ENCODE data around the gene RUNX2.

DNA sequence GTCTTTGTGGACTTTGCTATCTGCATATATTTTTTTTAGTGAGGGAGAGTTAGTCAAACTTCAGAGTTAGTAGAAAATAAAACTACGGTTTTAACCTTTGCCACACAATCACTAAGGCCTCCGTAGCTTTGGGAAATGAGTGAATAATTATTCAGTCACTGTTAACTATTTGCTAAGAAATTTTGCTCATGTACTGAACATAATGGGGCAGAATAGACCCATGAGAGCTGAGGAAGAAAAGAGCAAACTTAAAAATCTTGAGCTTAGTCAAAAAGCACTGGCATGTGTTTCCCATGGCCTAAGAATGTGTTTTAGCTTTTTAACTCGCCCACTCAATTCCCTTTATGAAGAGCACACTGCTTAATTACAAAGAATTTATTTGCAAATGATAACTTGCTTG, 110.0 kb downstream of the RUNX2 start:
- TF ChIP-seq POLR2A (IDR thresholded peaks at IDR 0.05) (no peak), POLR2AphosphoS5 (IDR thresholded peaks at IDR 0.05) (no peak)
- TF ChIP-seq, protein P1, sequence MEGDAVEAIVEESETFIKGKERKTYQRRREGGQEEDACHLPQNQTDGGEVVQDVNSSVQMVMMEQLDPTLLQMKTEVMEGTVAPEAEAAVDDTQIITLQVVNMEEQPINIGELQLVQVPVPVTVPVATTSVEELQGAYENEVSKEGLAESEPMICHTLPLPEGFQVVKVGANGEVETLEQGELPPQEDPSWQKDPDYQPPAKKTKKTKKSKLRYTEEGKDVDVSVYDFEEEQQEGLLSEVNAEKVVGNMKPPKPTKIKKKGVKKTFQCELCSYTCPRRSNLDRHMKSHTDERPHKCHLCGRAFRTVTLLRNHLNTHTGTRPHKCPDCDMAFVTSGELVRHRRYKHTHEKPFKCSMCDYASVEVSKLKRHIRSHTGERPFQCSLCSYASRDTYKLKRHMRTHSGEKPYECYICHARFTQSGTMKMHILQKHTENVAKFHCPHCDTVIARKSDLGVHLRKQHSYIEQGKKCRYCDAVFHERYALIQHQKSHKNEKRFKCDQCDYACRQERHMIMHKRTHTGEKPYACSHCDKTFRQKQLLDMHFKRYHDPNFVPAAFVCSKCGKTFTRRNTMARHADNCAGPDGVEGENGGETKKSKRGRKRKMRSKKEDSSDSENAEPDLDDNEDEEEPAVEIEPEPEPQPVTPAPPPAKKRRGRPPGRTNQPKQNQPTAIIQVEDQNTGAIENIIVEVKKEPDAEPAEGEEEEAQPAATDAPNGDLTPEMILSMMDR (IDR thresholded peaks at IDR 0.05) = no peak

Data from stomach (tissue), 4 donors.